SK-N-SH (cell line): ENCODE data around the gene SFXN3.

Experiments
- CHD2 ChIP-seq: fragments of 150-350 bp; IDR thresholded peaks from 2 replicates; pipeline ENCODE4 v1.6.1; 2018; ENCODE audit warnings: low read length; ENCODE audit not compliant: partially characterized antibody
- ELF1 ChIP-seq: IDR thresholded peaks from 2 replicates; pipeline ENCODE4 v1.4.0; 2012
- EP300 ChIP-seq, 2 experiments: IDR thresholded peaks; 2 replicates each; pipeline versions ENCODE4 v1.4.0 to v1.6.1; 2012; ENCODE audit warnings: borderline replicate concordance in 1 of 2, low read depth in 1 of 2, low read length in 1 of 2
- FOSL2 ChIP-seq: IDR thresholded peaks from 2 replicates; pipeline ENCODE4 v1.4.0; 2012; ENCODE audit warnings: low read depth, mild to moderate bottlenecking, moderate library complexity, borderline replicate concordance
- MEF2A ChIP-seq: IDR thresholded peaks from 2 replicates; pipeline ENCODE4 v1.4.0; 2012; ENCODE audit warnings: low read depth, borderline replicate concordance
- RAD21 ChIP-seq: IDR thresholded peaks from 2 replicates; pipeline ENCODE4 v1.6.1; 2012; ENCODE audit warnings: mild to moderate bottlenecking, low read length
- SMC3 ChIP-seq: IDR thresholded peaks from 2 replicates; pipeline ENCODE4 v1.6.1; 2012; ENCODE audit warnings: low read depth, low read length, improper control_type of control experiment
- TAF1 ChIP-seq: IDR thresholded peaks from 2 replicates; pipeline ENCODE4 v1.6.1; 2012; ENCODE audit warnings: low read depth, mild to moderate bottlenecking, low read length, moderate library complexity, borderline replicate concordance
- TF ChIP-seq, protein P1 (sequence below): fragments of 200-600 bp; sonication (generic); IDR thresholded peaks from 2 replicates; pipeline ENCODE4 v1.6.1; 2017; ENCODE audit warnings: antibody characterized with exemption, mild to moderate bottlenecking, moderate library complexity
- TF ChIP-seq, protein P2 (sequence below): IDR thresholded peaks from 2 replicates; pipeline ENCODE4 v1.4.0; 2012; ENCODE audit warnings: low read depth, borderline replicate concordance
- TF ChIP-seq, protein P3 (sequence below): fragments of 150-350 bp; IDR thresholded peaks from 2 replicates; pipeline ENCODE4 v1.6.1; 2016; ENCODE audit warnings: mild to moderate bottlenecking, low read depth, low read length
- TF ChIP-seq, protein P4 (sequence below): IDR thresholded peaks from 2 replicates; pipeline ENCODE4 v1.4.0; 2012; ENCODE audit warnings: low read depth

DNA sequence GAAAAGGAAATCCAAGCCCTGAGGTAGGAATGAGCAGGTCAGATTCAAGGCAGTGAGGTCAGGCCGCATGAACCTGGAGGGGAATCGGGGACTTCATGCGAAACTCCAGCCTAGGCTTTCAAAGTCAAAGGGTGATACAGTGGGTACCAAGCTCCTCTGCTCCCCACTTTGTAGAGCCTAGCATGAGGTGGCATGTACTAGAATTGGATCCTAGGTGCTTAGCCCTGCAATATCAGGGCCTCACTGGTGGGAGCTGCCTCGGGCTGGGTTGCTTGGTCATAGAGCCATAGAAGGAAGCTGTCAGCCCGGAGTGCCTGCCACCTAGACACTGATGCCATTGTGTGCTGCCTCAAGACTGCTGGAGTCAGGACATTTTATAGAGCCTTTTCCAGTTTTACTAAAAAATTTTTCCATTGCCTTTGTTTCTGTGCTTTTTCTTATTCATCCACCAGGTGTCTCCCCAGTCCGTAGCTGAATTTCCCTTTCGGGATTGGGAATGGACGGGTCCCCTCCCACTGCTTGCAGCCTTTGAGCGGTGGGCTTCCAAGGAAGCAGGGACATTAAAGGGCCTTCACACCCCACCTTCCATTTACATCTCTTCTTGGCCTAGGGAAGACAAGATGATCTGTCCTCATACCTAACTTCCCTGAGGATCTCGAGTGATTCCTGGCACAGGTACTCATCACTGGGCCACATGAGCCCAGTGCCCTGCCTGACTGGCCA is 36.9 kb upstream of the SFXN3 start:
- no peak for TF ChIP-seq FOSL2
- TF ChIP-seq ELF1: no peak
- TF ChIP-seq, protein P1, sequence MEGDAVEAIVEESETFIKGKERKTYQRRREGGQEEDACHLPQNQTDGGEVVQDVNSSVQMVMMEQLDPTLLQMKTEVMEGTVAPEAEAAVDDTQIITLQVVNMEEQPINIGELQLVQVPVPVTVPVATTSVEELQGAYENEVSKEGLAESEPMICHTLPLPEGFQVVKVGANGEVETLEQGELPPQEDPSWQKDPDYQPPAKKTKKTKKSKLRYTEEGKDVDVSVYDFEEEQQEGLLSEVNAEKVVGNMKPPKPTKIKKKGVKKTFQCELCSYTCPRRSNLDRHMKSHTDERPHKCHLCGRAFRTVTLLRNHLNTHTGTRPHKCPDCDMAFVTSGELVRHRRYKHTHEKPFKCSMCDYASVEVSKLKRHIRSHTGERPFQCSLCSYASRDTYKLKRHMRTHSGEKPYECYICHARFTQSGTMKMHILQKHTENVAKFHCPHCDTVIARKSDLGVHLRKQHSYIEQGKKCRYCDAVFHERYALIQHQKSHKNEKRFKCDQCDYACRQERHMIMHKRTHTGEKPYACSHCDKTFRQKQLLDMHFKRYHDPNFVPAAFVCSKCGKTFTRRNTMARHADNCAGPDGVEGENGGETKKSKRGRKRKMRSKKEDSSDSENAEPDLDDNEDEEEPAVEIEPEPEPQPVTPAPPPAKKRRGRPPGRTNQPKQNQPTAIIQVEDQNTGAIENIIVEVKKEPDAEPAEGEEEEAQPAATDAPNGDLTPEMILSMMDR: peak; percentile 77
- TF ChIP-seq, protein P2, sequence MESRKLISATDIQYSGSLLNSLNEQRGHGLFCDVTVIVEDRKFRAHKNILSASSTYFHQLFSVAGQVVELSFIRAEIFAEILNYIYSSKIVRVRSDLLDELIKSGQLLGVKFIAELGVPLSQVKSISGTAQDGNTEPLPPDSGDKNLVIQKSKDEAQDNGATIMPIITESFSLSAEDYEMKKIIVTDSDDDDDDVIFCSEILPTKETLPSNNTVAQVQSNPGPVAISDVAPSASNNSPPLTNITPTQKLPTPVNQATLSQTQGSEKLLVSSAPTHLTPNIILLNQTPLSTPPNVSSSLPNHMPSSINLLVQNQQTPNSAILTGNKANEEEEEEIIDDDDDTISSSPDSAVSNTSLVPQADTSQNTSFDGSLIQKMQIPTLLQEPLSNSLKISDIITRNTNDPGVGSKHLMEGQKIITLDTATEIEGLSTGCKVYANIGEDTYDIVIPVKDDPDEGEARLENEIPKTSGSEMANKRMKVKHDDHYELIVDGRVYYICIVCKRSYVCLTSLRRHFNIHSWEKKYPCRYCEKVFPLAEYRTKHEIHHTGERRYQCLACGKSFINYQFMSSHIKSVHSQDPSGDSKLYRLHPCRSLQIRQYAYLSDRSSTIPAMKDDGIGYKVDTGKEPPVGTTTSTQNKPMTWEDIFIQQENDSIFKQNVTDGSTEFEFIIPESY: no peak
- no peak for TF ChIP-seq TAF1
- TF ChIP-seq MEF2A: no peak
- TF ChIP-seq EP300 (IDR thresholded peaks at IDR 0.05; ENCODE audit: borderline replicate concordance in 1 of 2, low read depth in 1 of 2, low read length in 1 of 2): no peak
- TF ChIP-seq SMC3: peak; percentile 78
- peak; percentile 77 for TF ChIP-seq RAD21
- TF ChIP-seq, protein P3, sequence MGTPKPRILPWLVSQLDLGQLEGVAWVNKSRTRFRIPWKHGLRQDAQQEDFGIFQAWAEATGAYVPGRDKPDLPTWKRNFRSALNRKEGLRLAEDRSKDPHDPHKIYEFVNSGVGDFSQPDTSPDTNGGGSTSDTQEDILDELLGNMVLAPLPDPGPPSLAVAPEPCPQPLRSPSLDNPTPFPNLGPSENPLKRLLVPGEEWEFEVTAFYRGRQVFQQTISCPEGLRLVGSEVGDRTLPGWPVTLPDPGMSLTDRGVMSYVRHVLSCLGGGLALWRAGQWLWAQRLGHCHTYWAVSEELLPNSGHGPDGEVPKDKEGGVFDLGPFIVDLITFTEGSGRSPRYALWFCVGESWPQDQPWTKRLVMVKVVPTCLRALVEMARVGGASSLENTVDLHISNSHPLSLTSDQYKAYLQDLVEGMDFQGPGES: no peak
- TF ChIP-seq, protein P4, sequence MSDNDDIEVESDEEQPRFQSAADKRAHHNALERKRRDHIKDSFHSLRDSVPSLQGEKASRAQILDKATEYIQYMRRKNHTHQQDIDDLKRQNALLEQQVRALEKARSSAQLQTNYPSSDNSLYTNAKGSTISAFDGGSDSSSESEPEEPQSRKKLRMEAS: no peak
- TF ChIP-seq CHD2: no peak
